Keratinocyte (primary cell): ENCODE measurements around the gene ZNF710.

Experiments used
- CTCF ChIP-seq, 3 experiments: IDR thresholded peaks in 1 of 3; conservative IDR thresholded peaks in 1 of 3; optimal IDR thresholded peaks in 1 of 3; 2 replicates in 2 of 3; 3 replicates in 1 of 3; pipeline versions ENCODE3 to v1.5.1; 2011; ENCODE audit warnings: low read length in 3 of 3, mild to moderate bottlenecking in 3 of 3, moderate library complexity in 2 of 3, control low read depth in 1 of 3, inconsistent platforms in 1 of 3; ENCODE audit not compliant: insufficient read depth in 2 of 3; ENCODE audit errors: extremely low read depth in 1 of 3
- EZH2 ChIP-seq: IDR thresholded peaks from one replicate; pipeline ENCODE4 v1.6.1; 2012; ENCODE audit warnings: inconsistent platforms, mild to moderate bottlenecking, low read length, moderate library complexity

- no peak for TF ChIP-seq CTCF (optimal IDR thresholded peaks at IDR 0.05 in 1 of 3, IDR thresholded peaks at IDR 0.05 in 1 of 3, conservative IDR thresholded peaks at IDR 0.05 in 1 of 3; ENCODE audit: extremely low read depth in 1 of 3, insufficient read depth in 2 of 3, low read length in 3 of 3)
- no peak for TF ChIP-seq EZH2
These were observed 25.5 kb upstream of the ZNF710 start for GRCh38 chr15:89975482-89976245.
